Suprapubic skin (tissue), 4 donors: ENCODE data around the gene DNAAF8. TPM values are rescaled to one million over a fixed set of nuclear protein-coding genes. Genes with fewer than 3 reads are reported as not detected.

Experiments
- DNase-seq, 2 donors: peaks; one replicate each; pipeline ENCODE4 v3.0.0-alpha.2; 2019; ENCODE audit warnings: low spot score in 2 of 2
- H3K27ac ChIP-seq: fragments of 200-600 bp; sonication (generic); one replicate; pipeline ENCODE4 v1.5.1; 2019
- H3K27me3 ChIP-seq: fragments of 200-600 bp; sonication (generic); one replicate; pipeline ENCODE4 v1.5.1; 2019
- H3K36me3 ChIP-seq: fragments of 200-600 bp; sonication (generic); one replicate; pipeline ENCODE4 v1.5.1; 2019
- H3K4me1 ChIP-seq: fragments of 200-600 bp; sonication (generic); one replicate; pipeline ENCODE4 v1.5.1; 2019
- H3K4me3 ChIP-seq: fragments of 200-600 bp; sonication (generic); one replicate; pipeline ENCODE4 v1.5.1; 2019; ENCODE audit warnings: mild to moderate bottlenecking
- H3K9me3 ChIP-seq: fragments of 200-600 bp; sonication (generic); one replicate; pipeline ENCODE4 v1.5.1; 2019
- EP300 ChIP-seq: sonication (generic); formaldehyde crosslinking; IDR thresholded peaks from one replicate; pipeline ENCODE4 v1.6.1; 2017; ENCODE audit warnings: antibody characterized with exemption
- POLR2A ChIP-seq, 2 donors: fragments of 450-650 bp; IDR thresholded peaks; one replicate each; pipeline ENCODE4 v1.6.1; 2017; ENCODE audit warnings: antibody characterized with exemption in 2 of 2, mild to moderate bottlenecking in 2 of 2, moderate library complexity in 2 of 2
- POLR2AphosphoS5 ChIP-seq, 3 donors: sonication (generic); formaldehyde crosslinking; IDR thresholded peaks; one replicate each; pipeline ENCODE4 v1.6.1; 2017; ENCODE audit warnings: antibody characterized with exemption in 3 of 3
- WGBS: methylation state at CpG from one replicate; pipeline ENCODE4 v1.1.5; 2018; 5-methylcytosine and 5-hydroxymethylcytosine counted together
- total RNA-seq, 4 donors: library from RNA; depleted of rRNA; stranded (reverse); fragments of >200 nt; gene quantifications; one replicate each; pipeline ENCODE4 v1.1.0, GENCODE V29; 2016
- TF ChIP-seq, protein P1 (sequence below), 2 donors: fragments of 200-600 bp in 1 of 2; fragments of 450-650 bp in 1 of 2; sonication (generic) in 1 of 2; IDR thresholded peaks; one replicate each; pipeline ENCODE4 v1.5.1; 2016 to 2019; ENCODE audit warnings: antibody characterized with exemption in 2 of 2, mild to moderate bottlenecking in 1 of 2, moderate library complexity in 1 of 2

The DNAAF8 gene
- total RNA-seq, 4 donors from 2014 or later, result 0.36 to 1.7 (median 1.4) TPM; not detected in 1

DNA sequence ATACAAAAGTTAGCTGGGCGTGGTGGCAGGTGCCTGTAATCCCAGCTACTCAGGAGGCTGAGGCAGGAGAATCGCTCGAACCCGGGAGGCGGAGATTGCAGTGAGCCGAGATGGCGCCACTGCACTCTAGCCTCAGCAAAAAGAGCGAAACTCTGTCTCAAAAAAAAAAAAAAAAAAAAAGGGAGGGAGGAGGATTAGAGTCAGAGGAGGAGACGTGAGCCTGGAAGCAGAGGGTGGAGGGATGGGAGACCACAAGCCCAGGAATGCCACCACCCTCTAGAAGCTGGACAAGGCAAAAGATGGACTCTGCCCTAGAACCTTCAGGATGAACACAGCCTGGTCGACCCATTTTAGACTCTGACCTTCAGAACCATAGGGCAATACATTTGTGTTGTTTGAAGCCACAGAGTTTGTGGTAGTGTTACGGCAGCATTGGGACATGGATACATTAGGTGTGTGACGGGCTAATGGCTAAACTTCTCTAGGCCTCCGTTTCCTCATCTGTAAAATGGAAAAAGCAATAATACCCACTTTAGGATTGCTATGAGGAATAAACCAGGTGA, 58.7 kb downstream of the DNAAF8 start:
- Histone ChIP-seq H3K9me3 (no peaks in the 10 kb centered on the region), H3K4me1 (no peaks in the 10 kb centered on the region), H3K27me3 (no peaks in the 10 kb centered on the region), H3K27ac (no peak overlapping the region), H3K36me3 (peaks cover 10% of the 10 kb centered on the region), H3K4me3 (no peak overlapping the region)
- TF ChIP-seq EP300 (no peak), POLR2AphosphoS5 (IDR thresholded peaks at IDR 0.05) (no peak), POLR2A (IDR thresholded peaks at IDR 0.05) (no peak)
- TF ChIP-seq, protein P1, sequence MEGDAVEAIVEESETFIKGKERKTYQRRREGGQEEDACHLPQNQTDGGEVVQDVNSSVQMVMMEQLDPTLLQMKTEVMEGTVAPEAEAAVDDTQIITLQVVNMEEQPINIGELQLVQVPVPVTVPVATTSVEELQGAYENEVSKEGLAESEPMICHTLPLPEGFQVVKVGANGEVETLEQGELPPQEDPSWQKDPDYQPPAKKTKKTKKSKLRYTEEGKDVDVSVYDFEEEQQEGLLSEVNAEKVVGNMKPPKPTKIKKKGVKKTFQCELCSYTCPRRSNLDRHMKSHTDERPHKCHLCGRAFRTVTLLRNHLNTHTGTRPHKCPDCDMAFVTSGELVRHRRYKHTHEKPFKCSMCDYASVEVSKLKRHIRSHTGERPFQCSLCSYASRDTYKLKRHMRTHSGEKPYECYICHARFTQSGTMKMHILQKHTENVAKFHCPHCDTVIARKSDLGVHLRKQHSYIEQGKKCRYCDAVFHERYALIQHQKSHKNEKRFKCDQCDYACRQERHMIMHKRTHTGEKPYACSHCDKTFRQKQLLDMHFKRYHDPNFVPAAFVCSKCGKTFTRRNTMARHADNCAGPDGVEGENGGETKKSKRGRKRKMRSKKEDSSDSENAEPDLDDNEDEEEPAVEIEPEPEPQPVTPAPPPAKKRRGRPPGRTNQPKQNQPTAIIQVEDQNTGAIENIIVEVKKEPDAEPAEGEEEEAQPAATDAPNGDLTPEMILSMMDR (IDR thresholded peaks at IDR 0.05), result no peak
- DNase-seq, result no peak
- 81% methylated on average over 12 of the region's 13 CpGs for WGBS

DNA sequence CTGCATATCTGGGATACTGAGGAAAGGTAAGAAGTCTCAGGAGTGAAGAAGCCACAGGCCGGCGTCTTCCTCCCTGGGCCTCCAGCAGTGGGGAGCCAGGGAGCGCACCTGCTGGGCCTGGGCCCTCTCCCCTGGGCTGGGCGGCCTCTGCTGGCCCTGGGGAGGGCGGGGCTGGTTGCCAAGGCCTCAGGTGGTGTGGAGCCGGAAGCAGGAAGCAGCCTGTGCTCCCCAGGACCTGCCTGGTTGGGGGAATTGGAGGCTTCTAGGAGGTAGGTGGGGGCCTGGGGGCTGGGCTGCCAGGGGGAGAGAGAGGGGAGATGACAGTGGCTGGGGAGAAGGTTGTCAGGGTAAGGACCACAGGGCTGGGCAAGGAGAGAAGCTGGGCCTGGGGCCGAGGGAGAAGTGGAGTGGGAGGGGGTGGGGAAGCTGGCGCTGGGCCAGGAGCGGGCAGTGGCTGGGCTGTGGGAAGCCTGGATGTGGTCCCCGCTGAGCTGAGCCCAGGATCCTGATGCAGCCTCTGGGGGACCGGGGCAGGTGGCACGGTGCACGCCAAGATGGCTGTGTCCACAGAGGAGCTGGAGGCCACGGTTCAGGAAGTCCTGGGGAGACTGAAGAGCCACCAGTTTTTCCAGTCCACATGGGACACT, 61.0 kb downstream of the DNAAF8 start, which contains the start of gene SMIM22:
TSS of gene SMIM22 (plus strand) at position 189 of the 647 bp plus-strand sequence. CDS start at position 555, 366 bp downstream.
- Histone ChIP-seq H3K27me3 (no peaks in the 10 kb centered on the region), H3K4me1 (peaks cover 2% of the 10 kb centered on the region), H3K9me3 (no peaks in the 10 kb centered on the region), H3K27ac (no peak within 1 kb of the TSS), H3K36me3 (peaks cover 24% of the 10 kb centered on the region), H3K4me3 (peak within 1 kb of the TSS; percentile 16)
- 54% methylated on average over 14 of the region's 14 CpGs for WGBS
- TF ChIP-seq POLR2A (IDR thresholded peaks at IDR 0.05), result no peak
- no peak for TF ChIP-seq EP300
- TF ChIP-seq POLR2AphosphoS5 (IDR thresholded peaks at IDR 0.05), result no peak
- TF ChIP-seq, protein P1 (IDR thresholded peaks at IDR 0.05), result no peak
- DNase-seq, result no peak

DNA sequence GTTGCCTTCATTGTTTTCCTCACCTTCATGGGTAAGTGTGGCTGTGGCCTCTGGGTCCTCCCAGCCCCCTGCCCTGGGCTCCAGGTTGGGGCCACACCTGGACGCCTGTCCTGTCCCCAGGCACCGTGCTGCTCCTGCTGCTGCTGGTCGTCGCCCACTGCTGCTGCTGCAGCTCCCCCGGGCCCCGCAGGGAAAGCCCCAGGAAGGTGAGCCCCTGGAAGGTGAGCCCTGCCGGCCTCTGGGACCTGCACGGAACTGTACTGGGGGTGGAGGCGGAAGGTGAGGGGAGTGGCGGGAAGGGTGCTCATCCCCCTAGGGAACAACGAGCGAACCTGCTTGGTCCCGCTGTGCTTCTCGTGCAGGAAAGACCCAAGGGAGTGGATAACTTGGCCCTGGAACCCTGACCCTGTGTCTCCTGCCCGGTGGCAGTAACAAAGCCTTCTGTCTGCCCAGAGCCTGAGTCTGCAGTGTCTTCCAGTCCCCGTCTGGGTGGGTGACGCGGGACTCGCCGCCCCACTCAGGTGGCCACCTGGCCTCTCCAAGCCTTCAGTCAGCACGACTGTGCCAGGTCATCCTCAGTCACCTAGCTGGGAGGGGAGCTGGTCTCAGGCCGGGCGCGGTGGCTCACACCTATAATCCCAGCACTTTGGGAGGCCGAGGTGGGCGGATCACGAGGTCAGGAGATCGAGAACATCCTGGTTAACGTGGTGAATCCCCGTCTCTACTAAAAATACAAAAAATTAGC, 61.7 kb downstream of the DNAAF8 start:
- peak overlapping the region; percentile 16 for H3K4me3 ChIP-seq
- peaks cover 24% of the 10 kb centered on the region for H3K36me3 ChIP-seq
- peaks cover 9% of the 10 kb centered on the region for H3K4me1 ChIP-seq
- TF ChIP-seq, protein P1 (IDR thresholded peaks at IDR 0.05), result no peak
- DNase-seq, result no peak
- no peak overlapping the region for H3K27ac ChIP-seq
- 88% methylated on average over 19 of the region's 30 CpGs for WGBS
- no peaks in the 10 kb centered on the region for H3K9me3 ChIP-seq
- H3K27me3 ChIP-seq, result no peaks in the 10 kb centered on the region

DNA sequence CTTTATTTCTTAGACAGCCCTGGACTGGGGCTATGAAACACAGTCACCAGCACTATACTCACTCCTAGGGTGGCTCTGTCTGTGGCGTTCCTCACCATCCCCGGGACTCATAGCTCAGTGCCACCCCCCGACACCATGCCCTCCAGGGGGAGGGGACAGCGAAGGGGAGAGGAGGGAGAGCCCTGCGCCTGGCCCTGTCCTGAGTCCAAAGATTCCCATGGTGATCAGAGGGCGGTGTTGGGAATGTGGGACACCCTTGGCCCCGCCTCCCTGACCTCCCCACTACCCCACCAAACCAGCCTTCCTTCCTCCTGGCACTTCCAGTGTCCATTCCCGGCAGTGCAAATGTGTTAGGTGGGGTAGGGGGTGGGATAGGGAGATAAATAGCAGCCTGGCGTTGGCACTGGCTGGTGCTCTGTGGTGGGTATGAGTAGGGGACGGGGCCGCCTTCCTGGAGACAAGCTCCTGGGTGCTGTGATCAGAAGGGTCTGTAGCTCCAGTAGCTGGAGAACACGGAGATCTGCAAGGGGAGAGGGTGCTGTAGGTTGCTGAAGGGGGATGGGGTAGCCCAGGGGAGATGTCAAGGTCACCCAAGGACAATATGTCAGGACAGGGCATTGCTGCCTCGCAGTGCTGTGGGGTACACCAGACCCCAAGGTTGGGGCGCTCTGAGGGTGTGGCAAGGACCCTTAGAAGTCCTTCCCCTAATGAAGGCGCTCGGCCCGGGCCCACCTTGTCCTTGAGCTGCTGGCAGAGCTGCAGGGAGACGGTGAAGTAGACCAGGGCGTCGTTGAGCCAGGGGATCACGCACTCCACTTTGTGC, 62.9 kb downstream of the DNAAF8 start:
- no peak overlapping the region for H3K27ac ChIP-seq
- H3K4me3 ChIP-seq, result no peak overlapping the region
- H3K9me3 ChIP-seq, result no peaks in the 10 kb centered on the region
- 83% methylated on average over 10 of the region's 21 CpGs for WGBS
- no peak for DNase-seq
- peaks cover 24% of the 10 kb centered on the region for H3K36me3 ChIP-seq
- peaks cover 21% of the 10 kb centered on the region for H3K4me1 ChIP-seq
- no peaks in the 10 kb centered on the region for H3K27me3 ChIP-seq
- TF ChIP-seq POLR2A (IDR thresholded peaks at IDR 0.05) (no peak), POLR2AphosphoS5 (IDR thresholded peaks at IDR 0.05) (no peak), EP300 (no peak)
- TF ChIP-seq, protein P1 (IDR thresholded peaks at IDR 0.05), result no peak
